ENCODE results near the gene NAALADL2. TPM values are rescaled to one million over a fixed set of nuclear protein-coding genes. Genes with fewer than 3 reads are reported as not detected.
"Not testable (repeated sequence)": the region's sequence is repeated elsewhere in the genome, so short reads cannot be mapped to it uniquely, and the experiment has no call there.

The NAALADL2 gene
- total and polyA plus RNA-seq, 5 donors: 1.3 to 10.7 (median 9.7) TPM

- intact Hi-C loops (cut with DNase I): no loop called here
- 68% methylated on average over 5 of the region's 5 CpGs for WGBS
- H3K4me3 ChIP-seq (ENCODE audit: low read length): no peak overlapping the region
Measured at GRCh38 chr3:175270198-175270837, 411.2 kb downstream of the NAALADL2 start.

GRCh38 chr3:175270866-175271265, 411.7 kb downstream of the NAALADL2 start:
- no peaks in the 10 kb centered on the region for H3K27me3 ChIP-seq (ENCODE audit: control insufficient read depth, insufficient read depth)
- DNase-seq (no peak), ATAC-seq (no peak)
- no peaks in the 10 kb centered on the region for H3K9me3 ChIP-seq (ENCODE audit: control insufficient read depth, low read length)
- H3K4me3 ChIP-seq (ENCODE audit: low read length): no peak overlapping the region
- no peaks in the 10 kb centered on the region for H3K4me1 ChIP-seq (ENCODE audit: control insufficient read depth, insufficient read depth, low read length)
- intact Hi-C loops (cut with DNase I): no loop called here
- H3K27ac ChIP-seq (ENCODE audit: low read length): no peak overlapping the region

More at GRCh38 chr3:175270198-175270837, 411.2 kb downstream of the NAALADL2 start:
- H3K9me3 ChIP-seq (ENCODE audit: control insufficient read depth, low read length): no peaks in the 10 kb centered on the region
- no peak for ATAC-seq
- no peaks in the 10 kb centered on the region for H3K27me3 ChIP-seq (ENCODE audit: control insufficient read depth, insufficient read depth)
- no peaks in the 10 kb centered on the region for H3K4me1 ChIP-seq (ENCODE audit: control insufficient read depth, insufficient read depth, low read length)
- DNase-seq: no peak
- H3K27ac ChIP-seq (ENCODE audit: low read length): no peak overlapping the region

GRCh38 chr3:175271465-175271864, 412.3 kb downstream of the NAALADL2 start:
- ATAC-seq: not testable (repeated sequence)

GRCh38 chr3:175272392-175272791, 413.3 kb downstream of the NAALADL2 start:
- H3K4me1 ChIP-seq (ENCODE audit: control insufficient read depth, insufficient read depth, low read length): no peaks in the 10 kb centered on the region
- 99% methylated on average over 1 of the region's 1 CpG for WGBS
- intact Hi-C loops (cut with DNase I): no loop called here
- H3K27me3 ChIP-seq (ENCODE audit: control insufficient read depth, insufficient read depth): no peaks in the 10 kb centered on the region
- DNase-seq: no peak
- no peak for ATAC-seq
- H3K9me3 ChIP-seq (ENCODE audit: control insufficient read depth, low read length): no peaks in the 10 kb centered on the region
- H3K27ac ChIP-seq (ENCODE audit: low read length): no peak overlapping the region
- H3K4me3 ChIP-seq (ENCODE audit: low read length): no peak overlapping the region

More at GRCh38 chr3:175271465-175271864, 412.3 kb downstream of the NAALADL2 start:
- WGBS: 96% methylated on average over 11 of the region's 11 CpGs
- DNase-seq; intact Hi-C loops (cut with DNase I); H3K4me1 ChIP-seq (ENCODE audit: control insufficient read depth, insufficient read depth, low read length); H3K27me3 ChIP-seq (ENCODE audit: control insufficient read depth, insufficient read depth); H3K27ac ChIP-seq (ENCODE audit: low read length); H3K4me3 ChIP-seq (ENCODE audit: low read length); H3K9me3 ChIP-seq (ENCODE audit: control insufficient read depth, low read length): not testable (repeated sequence)

- Histone ChIP-seq H3K27me3 (ENCODE audit: control insufficient read depth, insufficient read depth) (no peaks in the 10 kb centered on the region), H3K4me1 (ENCODE audit: control insufficient read depth, insufficient read depth, low read length) (no peaks in the 10 kb centered on the region), H3K4me3 (ENCODE audit: low read length) (no peak overlapping the region), H3K27ac (ENCODE audit: low read length) (no peak overlapping the region), H3K9me3 (ENCODE audit: control insufficient read depth, low read length) (no peaks in the 10 kb centered on the region)
- WGBS: 91% methylated on average over 4 of the region's 4 CpGs
- intact Hi-C loops (cut with DNase I): no loop called here
- DNase-seq (no peak), ATAC-seq (no peak)
Measured at GRCh38 chr3:175273573-175273972, 414.4 kb downstream of the NAALADL2 start.

- DNase-seq (no peak), ATAC-seq (no peak)
- H3K27me3 ChIP-seq (ENCODE audit: control insufficient read depth, insufficient read depth): no peaks in the 10 kb centered on the region
- no peak overlapping the region for H3K27ac ChIP-seq (ENCODE audit: low read length)
- no peak overlapping the region for H3K4me3 ChIP-seq (ENCODE audit: low read length)
- intact Hi-C loops (cut with DNase I): no loop called here
- H3K4me1 ChIP-seq (ENCODE audit: control insufficient read depth, insufficient read depth, low read length): no peaks in the 10 kb centered on the region
- WGBS: 76% methylated on average over 6 of the region's 6 CpGs
- H3K9me3 ChIP-seq (ENCODE audit: control insufficient read depth, low read length): no peaks in the 10 kb centered on the region
Measured at GRCh38 chr3:175274056-175274455, 414.9 kb downstream of the NAALADL2 start.

GRCh38 chr3:175274474-175275218, 415.5 kb downstream of the NAALADL2 start:
- WGBS: 59% methylated on average over 1 of the region's 1 CpG
- intact Hi-C loops (cut with DNase I): no loop called here
- Histone ChIP-seq H3K9me3 (ENCODE audit: control insufficient read depth, low read length) (no peaks in the 10 kb centered on the region), H3K4me1 (ENCODE audit: control insufficient read depth, insufficient read depth, low read length) (no peaks in the 10 kb centered on the region), H3K27me3 (ENCODE audit: control insufficient read depth, insufficient read depth) (no peaks in the 10 kb centered on the region), H3K4me3 (ENCODE audit: low read length) (no peak overlapping the region), H3K27ac (ENCODE audit: low read length) (no peak overlapping the region)
- ATAC-seq: no peak
- no peak for DNase-seq

GRCh38 chr3:175278680-175279079, 419.5 kb downstream of the NAALADL2 start:
- intact Hi-C loops (cut with DNase I): no loop called here
- H3K27ac ChIP-seq (ENCODE audit: low read length): no peak overlapping the region
- H3K9me3 ChIP-seq (ENCODE audit: control insufficient read depth, low read length): no peaks in the 10 kb centered on the region
- H3K4me1 ChIP-seq (ENCODE audit: control insufficient read depth, insufficient read depth, low read length): no peaks in the 10 kb centered on the region
- 70% methylated on average over 3 of the region's 3 CpGs for WGBS
- no peak overlapping the region for H3K4me3 ChIP-seq (ENCODE audit: low read length)
- ATAC-seq: no peak
- no peaks in the 10 kb centered on the region for H3K27me3 ChIP-seq (ENCODE audit: control insufficient read depth, insufficient read depth)
- DNase-seq: no peak

- 49% methylated on average over 1 of the region's 1 CpG for WGBS
- no peaks in the 10 kb centered on the region for H3K4me1 ChIP-seq (ENCODE audit: control insufficient read depth, insufficient read depth, low read length)
- DNase-seq (no peak), ATAC-seq (no peak)
- no peak overlapping the region for H3K4me3 ChIP-seq (ENCODE audit: low read length)
- H3K27ac ChIP-seq (ENCODE audit: low read length): no peak overlapping the region
- no peaks in the 10 kb centered on the region for H3K9me3 ChIP-seq (ENCODE audit: control insufficient read depth, low read length)
- intact Hi-C loops (cut with DNase I): no loop called here
- no peaks in the 10 kb centered on the region for H3K27me3 ChIP-seq (ENCODE audit: control insufficient read depth, insufficient read depth)
Measured at GRCh38 chr3:175279457-175279856, 420.3 kb downstream of the NAALADL2 start.

GRCh38 chr3:175279911-175280310, 420.8 kb downstream of the NAALADL2 start:
- Histone ChIP-seq H3K27me3 (ENCODE audit: control insufficient read depth, insufficient read depth) (no peaks in the 10 kb centered on the region), H3K4me1 (ENCODE audit: control insufficient read depth, insufficient read depth, low read length) (no peaks in the 10 kb centered on the region), H3K9me3 (ENCODE audit: control insufficient read depth, low read length) (no peaks in the 10 kb centered on the region), H3K4me3 (ENCODE audit: low read length) (no peak overlapping the region), H3K27ac (ENCODE audit: low read length) (no peak overlapping the region)
- intact Hi-C loops (cut with DNase I): no loop called here
- WGBS: 72% methylated on average over 1 of the region's 1 CpG
- DNase-seq (no peak), ATAC-seq (no peak)

GRCh38 chr3:175287361-175287963, 428.3 kb downstream of the NAALADL2 start:
- Histone ChIP-seq H3K4me1 (ENCODE audit: control insufficient read depth, insufficient read depth, low read length) (no peaks in the 10 kb centered on the region), H3K9me3 (ENCODE audit: control insufficient read depth, low read length) (no peaks in the 10 kb centered on the region), H3K27me3 (ENCODE audit: control insufficient read depth, insufficient read depth) (no peaks in the 10 kb centered on the region), H3K4me3 (ENCODE audit: low read length) (no peak overlapping the region), H3K27ac (ENCODE audit: low read length) (no peak overlapping the region)
- ATAC-seq (no peak), DNase-seq (no peak)
- intact Hi-C loops (cut with DNase I): no loop called here
- 74% methylated on average over 3 of the region's 3 CpGs for WGBS
